Measurements from ENCODE around the gene TCF12.

The TCF12 gene

DNA sequence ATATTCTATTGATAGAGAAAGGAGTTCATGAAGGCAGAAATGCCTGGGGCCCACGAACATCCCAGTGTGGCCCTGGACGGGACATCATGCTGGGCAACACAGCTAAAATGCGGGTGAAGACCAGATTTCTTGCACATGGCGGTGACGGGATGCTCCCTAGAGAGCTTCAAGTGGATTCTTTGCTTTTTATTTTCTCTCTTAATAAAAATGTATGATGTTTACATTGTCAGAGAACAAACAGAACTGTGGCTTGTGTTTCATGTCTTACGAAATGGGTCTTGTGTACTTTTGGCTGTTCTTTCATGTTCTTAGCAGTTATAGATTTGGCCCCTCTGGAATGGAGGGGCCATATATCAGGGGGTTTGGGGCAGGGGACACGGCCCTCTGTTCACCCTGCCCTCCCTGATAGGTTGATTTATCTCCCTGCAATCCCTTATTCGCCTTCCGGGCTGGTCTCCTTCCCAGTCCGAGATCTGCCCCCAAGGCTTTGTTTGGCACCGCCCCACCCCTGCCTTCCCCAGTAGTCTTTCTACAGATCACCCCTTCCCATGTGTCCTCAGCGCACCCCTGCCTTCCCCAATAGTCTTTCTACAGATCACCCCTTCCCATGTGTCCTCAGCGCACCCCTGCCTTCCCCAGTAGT lies 389.2 kb downstream of the TCF12 start:
- DNase-seq (ENCODE audit: extremely low read depth, low read depth), result no peak
- TF ChIP-seq CTCF (IDR thresholded peaks at IDR 0.05; ENCODE audit: low read depth, low read length), result no peak

DNA sequence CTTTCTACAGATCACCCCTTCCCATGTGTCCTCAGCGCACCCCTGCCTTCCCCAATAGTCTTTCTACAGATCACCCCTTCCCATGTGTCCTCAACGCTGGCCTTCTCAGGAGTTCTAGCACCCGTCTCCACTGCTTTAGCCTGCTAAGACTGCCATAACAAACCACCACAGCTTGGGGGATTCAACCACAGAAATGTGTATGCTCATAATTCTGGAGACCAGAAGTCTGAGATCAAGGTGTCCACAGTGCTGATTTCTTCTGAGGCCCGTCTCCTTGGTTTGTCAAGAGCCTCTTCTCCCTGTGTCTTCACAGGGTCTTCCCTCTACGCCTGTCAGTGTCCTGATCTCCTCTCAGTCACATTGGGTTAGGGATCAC lies 389.7 kb downstream of the TCF12 start:
- no peak for DNase-seq (ENCODE audit: extremely low read depth, low read depth)

GRCh38 chr15:57309856-57310760 lies 391.7 kb downstream of the TCF12 start:
- no peak for DNase-seq (ENCODE audit: extremely low read depth, low read depth)
- TF ChIP-seq CTCF (IDR thresholded peaks at IDR 0.05; ENCODE audit: low read depth, low read length), result no peak

More for the DNA sequence above, 389.7 kb downstream of the TCF12 start:
- no peak for TF ChIP-seq CTCF (IDR thresholded peaks at IDR 0.05; ENCODE audit: low read depth, low read length)

GRCh38 chr15:57310876-57311275 lies 392.4 kb downstream of the TCF12 start:
- no peak for DNase-seq (ENCODE audit: extremely low read depth, low read depth)
- TF ChIP-seq CTCF (IDR thresholded peaks at IDR 0.05; ENCODE audit: low read depth, low read length), result no peak

DNA sequence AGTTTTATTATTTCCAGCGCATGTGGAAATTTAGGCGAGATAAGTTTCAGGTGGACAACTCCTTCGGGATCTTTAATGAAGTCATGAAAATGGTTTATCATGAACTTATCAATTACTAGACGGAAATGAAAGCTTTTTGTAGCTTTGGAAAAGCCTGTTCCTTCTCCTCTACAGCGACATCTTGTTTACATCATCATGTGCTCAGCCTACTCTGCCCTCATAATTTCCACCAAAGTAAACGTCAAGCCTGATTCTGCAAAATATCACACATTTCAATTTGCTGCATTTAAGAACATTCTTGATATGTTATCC lies 393.5 kb downstream of the TCF12 start:
- DNase-seq (ENCODE audit: extremely low read depth, low read depth), result no peak
- no peak for TF ChIP-seq CTCF (IDR thresholded peaks at IDR 0.05; ENCODE audit: low read depth, low read length)

DNA sequence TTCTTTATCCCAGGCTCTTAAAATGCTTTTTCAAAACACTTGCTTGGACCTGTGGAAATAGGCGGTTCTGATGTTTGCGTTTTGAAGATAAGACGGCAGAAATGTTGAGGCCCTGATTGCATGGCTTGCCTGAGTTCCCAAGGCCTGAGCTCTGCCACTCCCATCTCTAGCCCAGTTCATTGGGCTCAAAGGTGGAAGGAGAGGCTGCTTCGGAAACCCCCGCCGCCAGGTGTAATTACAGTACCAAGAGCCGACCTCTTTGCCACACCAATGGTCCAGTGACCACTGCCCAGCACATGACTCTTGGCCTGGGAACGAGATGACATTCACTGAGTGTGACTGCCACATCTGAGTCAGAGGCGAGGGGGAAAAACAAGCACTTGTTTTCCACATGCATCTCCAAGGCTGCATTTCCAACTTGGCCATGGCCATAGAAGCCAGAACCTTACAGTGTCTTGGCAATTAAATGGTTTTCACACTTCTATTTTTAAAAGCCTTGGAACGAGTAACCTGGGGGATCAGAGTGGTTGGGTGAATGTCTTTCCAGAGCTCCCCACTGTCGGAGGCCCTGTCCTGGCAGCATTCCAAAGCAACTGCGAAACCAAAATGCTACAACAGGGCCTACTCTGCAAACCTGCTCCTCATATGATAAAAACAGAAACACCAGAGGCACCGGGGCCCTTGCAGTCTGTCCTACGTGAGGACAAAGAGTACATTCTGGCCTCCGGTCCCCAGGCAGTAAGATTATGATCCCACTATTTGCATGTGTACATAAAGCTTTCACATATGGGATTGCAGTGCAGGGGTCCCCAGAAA lies 394.1 kb downstream of the TCF12 start:
- DNase-seq (ENCODE audit: extremely low read depth, low read depth), result no peak
- no peak for TF ChIP-seq CTCF (IDR thresholded peaks at IDR 0.05; ENCODE audit: low read depth, low read length)

GRCh38 chr15:57313134-57313483 lies 394.7 kb downstream of the TCF12 start:
- no peak for TF ChIP-seq CTCF (IDR thresholded peaks at IDR 0.05; ENCODE audit: low read depth, low read length)
- no peak for DNase-seq (ENCODE audit: extremely low read depth, low read depth)

All from AG09319 (cell line).